GM20000 (cell line): ENCODE results near the gene CECR2.
A peak's percentile ranks its signal among the peaks of the same experiment; 100 is the strongest.

ENCODE experiments used
- DNase-seq: peaks from one replicate; pipeline ENCODE4 v3.0.0; 2012; ENCODE audit warnings: low spot score
- CTCF ChIP-seq: IDR thresholded peaks from 2 replicates; pipeline ENCODE4 v1.5.1; 2012; ENCODE audit warnings: mild to moderate bottlenecking, control low read depth; ENCODE audit errors: extremely low read depth, missing control alignments

The CECR2 gene

GRCh38 chr22:17366329-17366728 is 2.9 kb upstream of the CECR2 start:
- no peak for DNase-seq
- no peak for TF ChIP-seq CTCF

- DNase-seq = peak; percentile 54
- no peak for TF ChIP-seq CTCF
Measured at GRCh38 chr22:17366830-17367229, 2.4 kb upstream of the CECR2 start.

GRCh38 chr22:17368144-17368543 is 1.1 kb upstream of the CECR2 start:
- no peak for DNase-seq
- TF ChIP-seq CTCF = no peak

GRCh38 chr22:17368554-17369438 is 464 bp upstream of the CECR2 start:
- peak; percentile 30 for DNase-seq
- no peak for TF ChIP-seq CTCF

GRCh38 chr22:17370026-17370765 is 936 bp downstream of the CECR2 start:
- peak; percentile 35 for DNase-seq
- no peak for TF ChIP-seq CTCF

GRCh38 chr22:17370766-17371432 is 1.6 kb downstream of the CECR2 start:
- no peak for DNase-seq
- TF ChIP-seq CTCF = no peak

- no peak for DNase-seq
- TF ChIP-seq CTCF = no peak
Measured at GRCh38 chr22:17371448-17371847, 2.2 kb downstream of the CECR2 start.
